ENCODE results near the gene RGS10.

RGS10 gene

DNA sequence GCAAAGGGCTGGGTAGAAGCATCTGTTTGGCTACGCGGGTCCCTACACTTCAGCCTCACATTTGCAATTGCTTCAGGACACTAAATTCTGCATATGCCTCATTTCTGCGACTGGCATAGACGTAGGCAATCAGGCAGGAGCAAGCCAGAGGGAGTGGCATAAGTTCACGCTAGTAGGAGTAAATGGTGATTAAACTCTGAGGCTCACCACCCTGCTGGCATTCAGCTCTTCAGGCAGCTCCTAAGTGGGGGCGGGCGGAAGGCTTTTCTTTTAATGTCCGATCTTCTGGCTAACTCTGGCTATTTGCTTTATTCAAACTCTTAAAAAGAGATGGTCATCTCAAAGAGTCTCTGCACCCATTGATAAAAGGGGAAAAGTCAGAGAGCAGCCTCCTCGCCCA lies 45.3 kb downstream of the RGS10 start:
- no peak overlapping the region for H2AFZ ChIP-seq (ENCODE audit: low read depth, low read length)
- H3K9ac ChIP-seq (ENCODE audit: low read length) = no peak overlapping the region
- H3K9me3 ChIP-seq (ENCODE audit: insufficient read depth, low read length) = no peaks in the 10 kb centered on the region
- no peak overlapping the region for H3K4me3 ChIP-seq (ENCODE audit: low read length)
- H4K20me1 ChIP-seq (ENCODE audit: insufficient read depth, low read length) = no peaks in the 10 kb centered on the region
- TF ChIP-seq, protein P1, sequence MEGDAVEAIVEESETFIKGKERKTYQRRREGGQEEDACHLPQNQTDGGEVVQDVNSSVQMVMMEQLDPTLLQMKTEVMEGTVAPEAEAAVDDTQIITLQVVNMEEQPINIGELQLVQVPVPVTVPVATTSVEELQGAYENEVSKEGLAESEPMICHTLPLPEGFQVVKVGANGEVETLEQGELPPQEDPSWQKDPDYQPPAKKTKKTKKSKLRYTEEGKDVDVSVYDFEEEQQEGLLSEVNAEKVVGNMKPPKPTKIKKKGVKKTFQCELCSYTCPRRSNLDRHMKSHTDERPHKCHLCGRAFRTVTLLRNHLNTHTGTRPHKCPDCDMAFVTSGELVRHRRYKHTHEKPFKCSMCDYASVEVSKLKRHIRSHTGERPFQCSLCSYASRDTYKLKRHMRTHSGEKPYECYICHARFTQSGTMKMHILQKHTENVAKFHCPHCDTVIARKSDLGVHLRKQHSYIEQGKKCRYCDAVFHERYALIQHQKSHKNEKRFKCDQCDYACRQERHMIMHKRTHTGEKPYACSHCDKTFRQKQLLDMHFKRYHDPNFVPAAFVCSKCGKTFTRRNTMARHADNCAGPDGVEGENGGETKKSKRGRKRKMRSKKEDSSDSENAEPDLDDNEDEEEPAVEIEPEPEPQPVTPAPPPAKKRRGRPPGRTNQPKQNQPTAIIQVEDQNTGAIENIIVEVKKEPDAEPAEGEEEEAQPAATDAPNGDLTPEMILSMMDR (IDR thresholded peaks at IDR 0.05; ENCODE audit: low read depth, low read length) = no peak
- TF ChIP-seq EZH2phosphoT487 (IDR thresholded peaks at IDR 0.05; ENCODE audit: low read depth) = no peak
- H3K36me3 ChIP-seq (replicated peaks; ENCODE audit: low read depth, low read length) = peaks cover 15% of the 10 kb centered on the region
- H3K27ac ChIP-seq (ENCODE audit: low read length) = no peak overlapping the region
- peaks cover 33% of the 10 kb centered on the region for H3K4me1 ChIP-seq (ENCODE audit: low read length)
- H3K79me2 ChIP-seq (ENCODE audit: low read length) = no peaks in the 10 kb centered on the region
- H3K4me2 ChIP-seq (ENCODE audit: low read length) = no peak overlapping the region
- H3K27me3 ChIP-seq (ENCODE audit: low read depth, low read length) = no peaks in the 10 kb centered on the region

DNA sequence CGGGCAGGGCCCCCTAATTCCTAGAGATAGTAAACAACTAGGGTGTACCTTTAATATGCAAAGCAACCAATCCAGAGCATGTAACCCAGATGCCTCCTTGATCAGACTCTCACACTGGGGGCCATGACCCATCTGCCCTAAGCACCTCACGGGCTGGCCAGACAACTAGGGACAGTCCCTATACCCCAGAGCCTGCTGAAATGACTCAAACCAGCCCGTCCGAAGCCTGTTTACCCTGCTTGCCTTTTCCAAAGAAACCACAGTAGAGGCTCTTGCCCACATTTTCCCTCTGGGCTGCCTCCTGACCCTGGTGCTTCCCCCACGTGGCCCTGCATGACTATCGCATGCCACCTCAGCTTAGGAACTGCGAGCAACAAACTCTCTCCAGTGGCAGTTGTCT lies 46.2 kb downstream of the RGS10 start:
- H3K27ac ChIP-seq (ENCODE audit: low read length) = no peak overlapping the region
- H3K9ac ChIP-seq (ENCODE audit: low read length) = no peak overlapping the region
- TF ChIP-seq, protein P1 (IDR thresholded peaks at IDR 0.05; ENCODE audit: low read depth, low read length) = no peak
- TF ChIP-seq EZH2phosphoT487 (IDR thresholded peaks at IDR 0.05; ENCODE audit: low read depth) = no peak
- H3K4me3 ChIP-seq (ENCODE audit: low read length) = no peak overlapping the region
- peaks cover 11% of the 10 kb centered on the region for H3K36me3 ChIP-seq (replicated peaks; ENCODE audit: low read depth, low read length)
- no peaks in the 10 kb centered on the region for H4K20me1 ChIP-seq (ENCODE audit: insufficient read depth, low read length)
- no peaks in the 10 kb centered on the region for H3K9me3 ChIP-seq (ENCODE audit: insufficient read depth, low read length)
- H3K27me3 ChIP-seq (ENCODE audit: low read depth, low read length) = no peaks in the 10 kb centered on the region
- no peak overlapping the region for H2AFZ ChIP-seq (ENCODE audit: low read depth, low read length)
- H3K79me2 ChIP-seq (ENCODE audit: low read length) = no peaks in the 10 kb centered on the region
- H3K4me2 ChIP-seq (ENCODE audit: low read length) = peak overlapping the region; percentile 27
- peaks cover 27% of the 10 kb centered on the region for H3K4me1 ChIP-seq (ENCODE audit: low read length)

DNA sequence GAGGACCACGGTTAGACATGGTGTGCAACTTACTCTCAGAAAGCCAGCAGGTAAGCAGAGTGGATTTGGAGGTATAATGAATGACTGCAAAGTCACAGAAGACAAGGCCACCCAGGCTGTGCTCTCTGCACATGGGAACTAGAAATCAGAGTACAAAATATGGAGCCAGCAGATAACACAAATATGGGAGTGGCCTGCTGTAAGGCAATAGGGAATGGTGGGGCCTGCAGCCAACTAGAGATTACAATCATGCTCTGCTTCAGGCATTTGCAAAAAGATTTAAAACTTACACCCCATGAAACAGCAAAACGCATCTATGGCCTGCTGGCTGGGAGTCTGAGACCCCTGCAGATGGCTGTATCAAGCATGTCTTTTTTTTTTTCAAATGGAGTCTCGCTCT lies 47.0 kb downstream of the RGS10 start:
- Histone ChIP-seq H3K9me3 (ENCODE audit: insufficient read depth, low read length) (no peaks in the 10 kb centered on the region), H3K4me3 (ENCODE audit: low read length) (no peak overlapping the region), H3K79me2 (ENCODE audit: low read length) (no peaks in the 10 kb centered on the region), H3K9ac (ENCODE audit: low read length) (no peak overlapping the region), H3K4me1 (ENCODE audit: low read length) (peaks cover 27% of the 10 kb centered on the region), H3K27ac (ENCODE audit: low read length) (no peak overlapping the region), H2AFZ (ENCODE audit: low read depth, low read length) (no peak overlapping the region), H3K4me2 (ENCODE audit: low read length) (no peak overlapping the region), H4K20me1 (ENCODE audit: insufficient read depth, low read length) (no peaks in the 10 kb centered on the region), H3K36me3 (replicated peaks; ENCODE audit: low read depth, low read length) (peaks cover 11% of the 10 kb centered on the region), H3K27me3 (ENCODE audit: low read depth, low read length) (no peaks in the 10 kb centered on the region)
- TF ChIP-seq, protein P1 (IDR thresholded peaks at IDR 0.05; ENCODE audit: low read depth, low read length) = no peak
- TF ChIP-seq EZH2phosphoT487 (IDR thresholded peaks at IDR 0.05; ENCODE audit: low read depth) = no peak

DNA sequence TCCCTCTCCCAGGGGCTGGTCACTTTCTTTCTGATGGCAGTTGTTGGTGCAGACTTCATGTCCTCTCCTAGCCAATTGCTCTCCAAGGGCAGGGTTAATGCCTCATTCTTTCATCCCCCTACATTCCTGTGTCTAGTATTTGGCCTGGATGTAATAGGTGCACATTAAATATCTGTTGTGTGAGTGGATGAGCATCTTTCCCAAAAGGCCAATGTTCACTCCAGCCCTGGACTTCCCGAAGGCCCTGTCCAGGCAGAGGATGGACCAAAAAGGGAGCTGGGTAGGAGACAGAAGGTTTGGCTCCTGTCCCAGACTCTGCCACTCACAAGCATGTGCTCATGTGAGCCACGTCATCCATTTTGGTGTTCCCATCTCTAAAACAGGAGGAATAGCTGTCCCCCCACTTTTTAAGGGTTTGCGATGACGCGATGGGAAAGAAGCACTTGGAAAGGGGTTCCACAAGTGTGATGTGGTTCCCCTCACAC lies 47.5 kb downstream of the RGS10 start:
- no peak overlapping the region for H3K27ac ChIP-seq (ENCODE audit: low read length)

More for the DNA sequence above, 47.5 kb downstream of the RGS10 start:
- H3K4me1 ChIP-seq (ENCODE audit: low read length) = peaks cover 29% of the 10 kb centered on the region
- peaks cover 11% of the 10 kb centered on the region for H3K36me3 ChIP-seq (replicated peaks; ENCODE audit: low read depth, low read length)
- H3K9me3 ChIP-seq (ENCODE audit: insufficient read depth, low read length) = no peaks in the 10 kb centered on the region
- no peak overlapping the region for H3K4me2 ChIP-seq (ENCODE audit: low read length)
- H3K79me2 ChIP-seq (ENCODE audit: low read length) = no peaks in the 10 kb centered on the region
- no peak overlapping the region for H3K4me3 ChIP-seq (ENCODE audit: low read length)
- H3K9ac ChIP-seq (ENCODE audit: low read length) = no peak overlapping the region
- H2AFZ ChIP-seq (ENCODE audit: low read depth, low read length) = no peak overlapping the region
- TF ChIP-seq, protein P1 (IDR thresholded peaks at IDR 0.05; ENCODE audit: low read depth, low read length) = no peak
- TF ChIP-seq EZH2phosphoT487 (IDR thresholded peaks at IDR 0.05; ENCODE audit: low read depth) = no peak
- H3K27me3 ChIP-seq (ENCODE audit: low read depth, low read length) = no peaks in the 10 kb centered on the region
- H4K20me1 ChIP-seq (ENCODE audit: insufficient read depth, low read length) = no peaks in the 10 kb centered on the region
